Smooth muscle cell (in vitro differentiated cells): Measurements from ENCODE around the gene CREB3L1. TPM values are rescaled to one million over a fixed set of nuclear protein-coding genes. Genes with fewer than 3 reads are reported as not detected.
A peak's percentile ranks its signal among the peaks of the same experiment; 100 is the strongest.

ENCODE experiments used
- DNase-seq: peaks from one replicate; lab custom pipeline; 2025; ENCODE audit not compliant: unreplicated experiment; lab: John Stamatoyannopoulos, UW
- H2AFZ ChIP-seq: fragments of 200-600 bp; sonication (generic); 2 replicates; pipeline ENCODE4 v1.6.0; 2016; ENCODE audit warnings: antibody characterized with exemption, low read depth, mild to moderate bottlenecking
- H3F3A ChIP-seq: fragments of 200-600 bp; sonication (generic); 2 replicates; pipeline ENCODE4 v1.6.0; 2017; ENCODE audit warnings: antibody characterized with exemption, low read depth
- H3K27ac ChIP-seq: fragments of 200-600 bp; sonication (generic); 2 replicates; pipeline ENCODE4 v1.5.1; 2016; ENCODE audit warnings: low read depth, mild to moderate bottlenecking
- H3K27me3 ChIP-seq: fragments of 200-600 bp; sonication (generic); 2 replicates; pipeline ENCODE4 v1.6.1; 2016; ENCODE audit warnings: low read depth, mild to moderate bottlenecking
- H3K36me3 ChIP-seq: fragments of 200-600 bp; sonication (generic); 2 replicates; pipeline ENCODE4 v1.5.1; 2016; ENCODE audit warnings: low read depth
- H3K4me1 ChIP-seq: fragments of 200-600 bp; sonication (generic); 2 replicates; pipeline ENCODE4 v1.5.1; 2016; ENCODE audit warnings: low read depth
- H3K4me2 ChIP-seq: fragments of 200-600 bp; sonication (generic); 2 replicates; pipeline ENCODE4 v1.6.0; 2016; ENCODE audit warnings: mild to moderate bottlenecking
- H3K4me3 ChIP-seq: fragments of 200-600 bp; sonication (generic); 2 replicates; pipeline ENCODE4 v1.5.1; 2016; ENCODE audit warnings: mild to moderate bottlenecking
- H3K79me2 ChIP-seq: fragments of 200-600 bp; sonication (generic); 2 replicates; pipeline ENCODE4 v1.6.0; 2016; ENCODE audit warnings: low read depth, mild to moderate bottlenecking
- H3K9ac ChIP-seq: fragments of 200-600 bp; sonication (generic); 2 replicates; pipeline ENCODE4 v1.6.0; 2016; ENCODE audit warnings: low read depth
- H3K9me3 ChIP-seq: fragments of 200-600 bp; sonication (generic); replicated peaks from 2 replicates; pipeline ENCODE4 v1.5.1; 2016; ENCODE audit warnings: low read depth
- H4K20me1 ChIP-seq: fragments of 200-600 bp; sonication (generic); 2 replicates; pipeline ENCODE4 v1.6.0; 2016; ENCODE audit warnings: low read depth
- WGBS: methylation state at CpG from one replicate; pipeline ENCODE4 v1.1.7; 2016; ENCODE audit warnings: low lambda C conversion rate; 5-methylcytosine and 5-hydroxymethylcytosine counted together
- polyA plus RNA-seq: library from polyadenylated mRNA; unstranded; fragments of >200 nt; fragmentation: Nextera tagmentation; extraction: Ambion mirVana; gene quantifications from 2 replicates; pipeline ENCODE4 v1.2.1, GENCODE V29; 2016
- total RNA-seq: library from RNA; depleted of rRNA; stranded (reverse); fragments of >200 nt; gene quantifications from 2 replicates; pipeline ENCODE4 v1.2.3, GENCODE V29; 2014
- TF ChIP-seq, protein P1 (sequence below): fragments of 200-600 bp; sonication (generic); IDR thresholded peaks from 2 replicates; pipeline ENCODE4 v1.5.1; 2017; ENCODE audit warnings: borderline replicate concordance, mild to moderate bottlenecking, antibody characterized with exemption; ENCODE audit not compliant: insufficient read depth, poor library complexity, severe bottlenecking

CREB3L1 gene
- total and polyA plus RNA-seq, 2 experiments from 2014 or later = 63.3 to 437 TPM

DNA sequence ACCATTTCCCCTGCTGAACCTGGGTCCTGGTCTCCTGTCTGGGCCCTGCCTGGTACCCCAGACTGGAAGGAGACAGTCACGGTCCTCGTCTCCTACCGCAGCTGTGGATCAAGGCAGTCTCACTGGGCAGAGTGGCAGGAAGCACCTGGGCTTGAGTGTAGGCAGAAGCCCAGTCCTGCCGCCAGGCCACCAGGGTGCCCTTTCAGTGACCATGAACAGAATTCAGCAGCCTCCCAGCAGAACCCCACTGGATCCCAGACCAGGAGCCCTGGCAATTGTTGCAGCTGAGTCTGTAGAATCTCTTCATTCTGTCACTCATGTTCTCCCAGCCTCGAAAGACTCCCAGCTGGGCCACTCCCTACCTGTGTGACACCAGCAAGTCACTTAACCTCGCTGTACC is 25.5 kb upstream of the CREB3L1 start:
- H4K20me1 ChIP-seq = no peaks in the 10 kb centered on the region
- no peak overlapping the region for H2AFZ ChIP-seq
- H3F3A ChIP-seq = peaks cover 15% of the 10 kb centered on the region
- no peaks in the 10 kb centered on the region for H3K79me2 ChIP-seq
- TF ChIP-seq, protein P1, sequence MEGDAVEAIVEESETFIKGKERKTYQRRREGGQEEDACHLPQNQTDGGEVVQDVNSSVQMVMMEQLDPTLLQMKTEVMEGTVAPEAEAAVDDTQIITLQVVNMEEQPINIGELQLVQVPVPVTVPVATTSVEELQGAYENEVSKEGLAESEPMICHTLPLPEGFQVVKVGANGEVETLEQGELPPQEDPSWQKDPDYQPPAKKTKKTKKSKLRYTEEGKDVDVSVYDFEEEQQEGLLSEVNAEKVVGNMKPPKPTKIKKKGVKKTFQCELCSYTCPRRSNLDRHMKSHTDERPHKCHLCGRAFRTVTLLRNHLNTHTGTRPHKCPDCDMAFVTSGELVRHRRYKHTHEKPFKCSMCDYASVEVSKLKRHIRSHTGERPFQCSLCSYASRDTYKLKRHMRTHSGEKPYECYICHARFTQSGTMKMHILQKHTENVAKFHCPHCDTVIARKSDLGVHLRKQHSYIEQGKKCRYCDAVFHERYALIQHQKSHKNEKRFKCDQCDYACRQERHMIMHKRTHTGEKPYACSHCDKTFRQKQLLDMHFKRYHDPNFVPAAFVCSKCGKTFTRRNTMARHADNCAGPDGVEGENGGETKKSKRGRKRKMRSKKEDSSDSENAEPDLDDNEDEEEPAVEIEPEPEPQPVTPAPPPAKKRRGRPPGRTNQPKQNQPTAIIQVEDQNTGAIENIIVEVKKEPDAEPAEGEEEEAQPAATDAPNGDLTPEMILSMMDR = no peak
- 91% methylated on average over 6 of the region's 6 CpGs for WGBS
- H3K27me3 ChIP-seq = no peaks in the 10 kb centered on the region
- H3K27ac ChIP-seq = peak overlapping the region; percentile 10
- H3K9me3 ChIP-seq = no peaks in the 10 kb centered on the region
- H3K36me3 ChIP-seq = no peaks in the 10 kb centered on the region
- no peak overlapping the region for H3K4me2 ChIP-seq
- H3K4me1 ChIP-seq = peaks cover 16% of the 10 kb centered on the region
- no peak overlapping the region for H3K9ac ChIP-seq
- DNase-seq = no peak
- H3K4me3 ChIP-seq = no peak overlapping the region

DNA sequence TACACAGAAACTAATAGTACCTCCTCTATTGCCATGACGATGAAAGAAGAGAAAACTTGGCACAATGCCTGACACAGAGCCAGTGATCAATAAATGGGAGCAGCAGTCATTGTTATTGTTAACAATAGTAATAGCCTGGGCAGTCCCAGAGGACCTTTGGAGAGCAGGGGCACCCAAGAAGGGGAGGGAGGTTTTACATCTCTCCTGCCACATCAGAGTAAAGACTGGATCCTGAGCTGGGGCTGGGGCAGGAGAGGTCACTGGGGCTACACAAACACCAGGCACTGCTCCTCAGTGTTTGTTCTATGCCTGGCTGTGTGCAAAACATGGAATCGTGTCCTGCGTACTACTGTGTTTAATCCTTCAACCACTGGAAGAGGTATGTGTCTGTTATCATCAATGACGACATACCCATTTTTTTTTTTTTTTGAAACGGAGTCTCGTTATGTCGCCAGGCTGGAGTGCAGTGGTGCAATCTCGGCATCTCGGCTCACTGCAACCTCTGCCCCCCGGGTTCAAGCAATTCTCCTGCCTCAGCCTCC is 25.0 kb upstream of the CREB3L1 start:
- WGBS = 54% methylated on average over 10 of the region's 10 CpGs
- Histone ChIP-seq H3K27ac (peak overlapping the region; percentile 10), H3K4me2 (no peak overlapping the region), H3K4me3 (no peak overlapping the region), H3K9me3 (no peaks in the 10 kb centered on the region), H3K4me1 (peaks cover 16% of the 10 kb centered on the region), H3K79me2 (no peaks in the 10 kb centered on the region), H4K20me1 (no peaks in the 10 kb centered on the region), H3K36me3 (no peaks in the 10 kb centered on the region), H3K27me3 (no peaks in the 10 kb centered on the region), H2AFZ (no peak overlapping the region), H3F3A (peaks cover 14% of the 10 kb centered on the region), H3K9ac (no peak overlapping the region)
- no peak for DNase-seq
- TF ChIP-seq, protein P1 = no peak

DNA sequence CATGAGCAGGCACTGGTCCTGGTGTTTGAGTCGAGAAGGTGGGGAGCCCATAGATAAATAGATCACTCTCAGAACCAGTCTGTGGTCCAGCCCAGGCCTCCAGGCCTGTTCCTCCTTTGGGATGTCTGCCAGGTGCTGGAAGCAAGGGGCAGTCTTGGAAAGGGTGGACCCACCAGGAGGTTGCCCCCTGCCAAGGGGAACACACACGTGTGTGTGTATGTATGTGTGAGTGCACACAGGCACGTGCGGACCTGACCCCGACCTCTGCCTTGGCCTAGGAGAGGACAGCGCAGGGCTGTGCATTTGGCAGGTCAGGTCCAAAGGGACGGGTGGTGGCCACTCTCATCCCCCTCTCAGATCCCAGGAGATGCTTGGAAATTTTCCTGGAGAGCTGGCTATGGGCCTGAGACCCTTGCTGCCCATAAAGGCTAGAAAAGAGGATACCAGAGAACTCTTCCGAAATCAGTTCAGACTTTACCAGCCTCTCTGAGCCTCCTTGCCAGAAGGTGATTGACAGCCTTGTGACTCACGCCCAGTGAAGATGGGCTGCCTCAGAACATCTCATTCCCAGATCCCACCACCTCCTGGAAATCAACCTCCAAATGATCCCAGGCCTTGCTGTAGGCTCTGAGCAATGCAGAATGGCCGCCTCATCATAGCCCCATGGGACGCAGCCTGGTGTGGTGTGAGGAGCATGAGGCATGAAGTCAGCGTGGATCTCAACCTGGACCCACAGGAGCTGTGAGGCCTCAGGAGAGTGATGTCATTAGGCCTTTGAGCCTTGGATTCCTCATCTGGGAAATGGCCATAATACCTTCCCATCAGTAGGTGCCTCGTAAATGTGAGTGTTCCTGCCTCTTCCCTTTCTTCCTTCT is 24.0 kb upstream of the CREB3L1 start:
- Histone ChIP-seq H3K9me3 (no peaks in the 10 kb centered on the region), H3K79me2 (no peaks in the 10 kb centered on the region), H3K27me3 (no peaks in the 10 kb centered on the region), H3K27ac (no peak overlapping the region), H3K4me2 (no peak overlapping the region), H3K9ac (no peak overlapping the region), H4K20me1 (no peaks in the 10 kb centered on the region), H3K4me1 (peaks cover 9% of the 10 kb centered on the region), H3K4me3 (no peak overlapping the region), H2AFZ (peak overlapping the region; percentile 25), H3K36me3 (no peaks in the 10 kb centered on the region), H3F3A (peaks cover 5% of the 10 kb centered on the region)
- 87% methylated on average over 13 of the region's 13 CpGs for WGBS
- no peak for DNase-seq
- TF ChIP-seq, protein P1 = no peak
